NB4 (cell line): ENCODE measurements around the gene COMT.

Experiments used
- MAX ChIP-seq: IDR thresholded peaks from 2 replicates; pipeline ENCODE4 v1.6.1; 2011; ENCODE audit warnings: low read depth, low read length
- MYC ChIP-seq: IDR thresholded peaks from 2 replicates; pipeline ENCODE4 v1.6.1; 2011; ENCODE audit warnings: low read depth, low read length
- POLR2A ChIP-seq: IDR thresholded peaks from 2 replicates; pipeline ENCODE4 v1.6.1; 2011; ENCODE audit warnings: mild to moderate bottlenecking; ENCODE audit not compliant: insufficient read length; ENCODE audit errors: extremely low read depth
- TF ChIP-seq, protein P1 (sequence below): IDR thresholded peaks from one replicate; pipeline ENCODE4 v1.5.1; 2012; ENCODE audit warnings: low read depth, low read length

GRCh38 chr22:19994851-19995610 lies 53.5 kb downstream of the COMT start:
- TF ChIP-seq, protein P1, sequence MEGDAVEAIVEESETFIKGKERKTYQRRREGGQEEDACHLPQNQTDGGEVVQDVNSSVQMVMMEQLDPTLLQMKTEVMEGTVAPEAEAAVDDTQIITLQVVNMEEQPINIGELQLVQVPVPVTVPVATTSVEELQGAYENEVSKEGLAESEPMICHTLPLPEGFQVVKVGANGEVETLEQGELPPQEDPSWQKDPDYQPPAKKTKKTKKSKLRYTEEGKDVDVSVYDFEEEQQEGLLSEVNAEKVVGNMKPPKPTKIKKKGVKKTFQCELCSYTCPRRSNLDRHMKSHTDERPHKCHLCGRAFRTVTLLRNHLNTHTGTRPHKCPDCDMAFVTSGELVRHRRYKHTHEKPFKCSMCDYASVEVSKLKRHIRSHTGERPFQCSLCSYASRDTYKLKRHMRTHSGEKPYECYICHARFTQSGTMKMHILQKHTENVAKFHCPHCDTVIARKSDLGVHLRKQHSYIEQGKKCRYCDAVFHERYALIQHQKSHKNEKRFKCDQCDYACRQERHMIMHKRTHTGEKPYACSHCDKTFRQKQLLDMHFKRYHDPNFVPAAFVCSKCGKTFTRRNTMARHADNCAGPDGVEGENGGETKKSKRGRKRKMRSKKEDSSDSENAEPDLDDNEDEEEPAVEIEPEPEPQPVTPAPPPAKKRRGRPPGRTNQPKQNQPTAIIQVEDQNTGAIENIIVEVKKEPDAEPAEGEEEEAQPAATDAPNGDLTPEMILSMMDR: no peak
- TF ChIP-seq MAX (no peak), POLR2A (no peak), MYC (no peak)
